K562 (cell line): ENCODE results near the gene ARHGEF10L. TPM values are rescaled to one million over a fixed set of nuclear protein-coding genes. Genes with fewer than 3 reads are reported as not detected.

Experiments used
- ATAC-seq: fragments of 200-7000 bp; cut with Tn5 transposase; 3 replicates; pipeline ENCODE4 v1.9.1; 2020; ENCODE audit warnings: moderate library complexity
- BruUV-seq: library from RNA; stranded (reverse); fragments of 400-500 nt; replicated peaks from 2 replicates; lab custom pipeline; 2021; lab: Mats Ljungman, UMichigan
- CTCF ChIA-PET: fragments of 300-600 bp; formaldehyde crosslinking; extraction: SDS; loops from one replicate; lab custom pipeline; 2021; ENCODE audit warnings: low intra/inter-chr PET ratio; lab: Yijun Ruan, JAX
- POLR2A ChIA-PET: fragments of 300-600, 350-650 bp; sonication (Branson Sonifier 250); formaldehyde crosslinking; extraction: SDS; loops from one replicate; lab custom pipeline; 2021; ENCODE audit warnings: antibody characterized with exemption, inconsistent platforms; lab: Yijun Ruan, JAX
- DNase-seq, 4 experiments: peaks; one replicate each; pipeline versions ENCODE4 v3.0.0 to v3.0.0-alpha.2; 2011 to 2018; ENCODE audit warnings: low spot score in 3 of 4, mixed read lengths in 3 of 4; ENCODE audit errors: extremely low read depth in 1 of 4
- FAIRE-seq: peaks from 2 replicates; lab custom pipeline; 2011; peaks lifted over from hg19 to GRCh38; lab: Jason Lieb, UNC
- H2AFZ ChIP-seq: 2 replicates; pipeline ENCODE4 v1.6.0; 2011; ENCODE audit warnings: low read depth, low read length, control low read depth, inconsistent platforms
- H3K27ac ChIP-seq: fragments of 200-600 bp; 3 replicates; pipeline ENCODE4 v1.8.0; 2011; ENCODE audit warnings: low read depth, mild to moderate bottlenecking, control low read depth, inconsistent platforms, low read length, moderate library complexity, mixed read lengths; ENCODE audit errors: extremely low read depth
- H3K27me3 ChIP-seq, 2 experiments: fragments of 300-600 bp in 1 of 2; 2 replicates in 1 of 2; 3 replicates in 1 of 2; pipeline versions ENCODE4 v1.6.0 to v1.8.0; 2011; ENCODE audit warnings: inconsistent platforms in 2 of 2, low read length in 2 of 2, mild to moderate bottlenecking in 1 of 2, mixed read lengths in 1 of 2, moderate library complexity in 1 of 2; ENCODE audit not compliant: control insufficient read depth in 2 of 2, insufficient read depth in 2 of 2
- H3K36me3 ChIP-seq: fragments of 300-600 bp; 3 replicates; pipeline ENCODE4 v1.8.0; 2011; ENCODE audit warnings: mild to moderate bottlenecking, low read length, inconsistent platforms; ENCODE audit not compliant: control insufficient read depth, insufficient read depth
- H3K4me1 ChIP-seq, 2 experiments: fragments of 200-600 bp in 1 of 2; replicated peaks in 1 of 2; 2 replicates in 1 of 2; 3 replicates in 1 of 2; pipeline versions ENCODE4 v1.5.1 to v1.8.0; 2011; ENCODE audit warnings: inconsistent platforms in 2 of 2, low read length in 2 of 2, mild to moderate bottlenecking in 1 of 2, mixed read lengths in 1 of 2, moderate library complexity in 1 of 2; ENCODE audit not compliant: control insufficient read depth in 2 of 2, insufficient read depth in 2 of 2
- H3K4me2 ChIP-seq: 2 replicates; pipeline ENCODE4 v1.6.1; 2011; ENCODE audit warnings: low read length, control low read depth, inconsistent platforms, mixed read lengths; ENCODE audit not compliant: insufficient read depth
- H3K4me3 ChIP-seq: fragments of 200-600 bp; sonication (generic), shearing (Covaris generic); 2 replicates; pipeline ENCODE4 v1.5.1; 2016; ENCODE audit warnings: control low read depth, inconsistent platforms
- H3K79me2 ChIP-seq: fragments of 200-600 bp; 3 replicates; pipeline ENCODE4 v1.8.0; 2011; ENCODE audit warnings: low read length, inconsistent platforms; ENCODE audit not compliant: control insufficient read depth, insufficient read depth
- H3K9ac ChIP-seq, 2 experiments: 2 replicates each; pipeline versions ENCODE4 v1.6.0 to v1.6.1; 2011; ENCODE audit warnings: low read depth in 2 of 2, low read length in 2 of 2, control low read depth in 1 of 2, inconsistent platforms in 1 of 2, mild to moderate bottlenecking in 1 of 2, mixed read lengths in 1 of 2; ENCODE audit not compliant: insufficient read depth in 1 of 2
- H3K9me1 ChIP-seq: one replicate; pipeline ENCODE4 v1.6.0; 2011; ENCODE audit warnings: inconsistent platforms, mild to moderate bottlenecking, low read length, moderate library complexity; ENCODE audit not compliant: control insufficient read depth, insufficient read depth
- H3K9me3 ChIP-seq: replicated peaks from 2 replicates; pipeline ENCODE4 v1.5.1; 2011; ENCODE audit warnings: low read depth, low read length, inconsistent platforms; ENCODE audit not compliant: control insufficient read depth, insufficient read depth
- H4K20me1 ChIP-seq: replicated peaks from 2 replicates; pipeline ENCODE4 v1.6.1; 2011; ENCODE audit warnings: low read length, inconsistent platforms, mixed read lengths; ENCODE audit not compliant: control insufficient read depth, insufficient read depth
- CXXC5 ChIP-seq: fragments of 250-450 bp; sonication (Bioruptor Pico); IDR thresholded peaks from 2 replicates; pipeline ENCODE4 v1.8.0; 2022; ENCODE audit warnings: inconsistent platforms, mild to moderate bottlenecking, moderate library complexity
- FUS ChIP-seq: fragments of 200-400 bp; formaldehyde crosslinking; optimal IDR thresholded peaks from 2 replicates; pipeline ENCODE3; 2017; ENCODE audit warnings: low read depth, low read length
- HBP1 ChIP-seq: fragments of 450-650 bp; formaldehyde crosslinking; IDR thresholded peaks from 2 replicates; pipeline ENCODE4 v1.4.0; 2022; ENCODE audit warnings: missing genetic modification characterization
- HOXB6 ChIP-seq: fragments of 250-450 bp; sonication (Bioruptor Pico); IDR thresholded peaks from 2 replicates; pipeline ENCODE4 v1.5.1; 2022; ENCODE audit warnings: mild to moderate bottlenecking, borderline replicate concordance
- KAT8 ChIP-seq: fragments of 450-650 bp; IDR thresholded peaks from 2 replicates; pipeline ENCODE4 v1.6.1; 2016; ENCODE audit warnings: low read depth, mild to moderate bottlenecking
- LARP7 ChIP-seq: fragments of 450-650 bp; IDR thresholded peaks from 2 replicates; pipeline ENCODE4 v1.6.1; 2016
- MXI1 ChIP-seq: IDR thresholded peaks from 2 replicates; pipeline ENCODE4 v1.6.1; 2011; ENCODE audit warnings: low read depth, mild to moderate bottlenecking, improper control_type of control experiment, low read length
- RUNX1 ChIP-seq: sonication (generic); IDR thresholded peaks from 2 replicates; pipeline ENCODE4 v1.6.1; 2016; ENCODE audit warnings: antibody characterized with exemption, low read depth
- SUPT5H ChIP-seq: fragments of 450-650 bp; IDR thresholded peaks from 2 replicates; pipeline ENCODE4 v1.6.1; 2016
- TOE1 ChIP-seq, 2 experiments: fragments of 450-650 bp in 1 of 2; sonication (generic) in 1 of 2; formaldehyde crosslinking in 1 of 2; IDR thresholded peaks; 2 replicates each; pipeline versions ENCODE4 v1.7.1 to v1.8.0; 2016 to 2022; ENCODE audit warnings: borderline replicate concordance in 2 of 2, mild to moderate bottlenecking in 2 of 2, antibody characterized with exemption in 1 of 2, inconsistent platforms in 1 of 2, low read depth in 1 of 2, missing genetic modification reagents in 1 of 2, moderate library complexity in 1 of 2
- ZNF589 ChIP-seq: fragments of 200-800 bp; sonication (Bioruptor generic); IDR thresholded peaks from 2 replicates; pipeline ENCODE4 v1.6.1; 2016; ENCODE audit warnings: low read depth, missing genetic modification characterization, missing compliant biosample characterization
- ZNF655 ChIP-seq: fragments of 250-450 bp; sonication (Bioruptor Pico); IDR thresholded peaks from 2 replicates; pipeline ENCODE4 v1.5.0; 2021
- ZNF785 ChIP-seq: fragments of 250-450 bp; sonication (Bioruptor Pico); IDR thresholded peaks from 2 replicates; pipeline ENCODE4 v1.4.0; 2020; ENCODE audit warnings: mild to moderate bottlenecking
- ZSCAN29 ChIP-seq: fragments of 450-650 bp; IDR thresholded peaks from 2 replicates; pipeline ENCODE4 v1.6.1; 2017
- WGBS: fragments of 100-300 bp; shearing (Covaris generic); methylation state at CpG from one replicate; pipeline ENCODE4 v1.1.6; 2016; ENCODE audit warnings: low coverage, mixed read lengths; ENCODE audit not compliant: insufficient coverage; ENCODE audit errors: missing lambda C conversion rate; 5-methylcytosine and 5-hydroxymethylcytosine counted together
- in situ Hi-C: fragments of 300-500 bp; cut with MboI; formaldehyde crosslinking; loops from 4 replicates; pipeline ENCODE4 v1.15.0; 2018; ENCODE audit warnings: inconsistent platforms, mixed read lengths
- intact Hi-C: fragments of 100-400 bp; cut with micrococcal nuclease; formaldehyde crosslinking; loops from 2 replicates; pipeline ENCODE4 v1.14.2; 2022
- polyA plus RNA-seq, 8 experiments: library from polyadenylated mRNA; depleted of rRNA in 4 of 8; stranded (reverse) in 5 of 8; unstranded in 3 of 8; fragments of >200 nt; fragmentation: Nextera tagmentation in 2 of 8; fragmentation: Illumina TruSeq in 1 of 8; extraction: Ambion mirVana in 2 of 8; extraction: Trizol in 1 of 8; gene quantifications; 2 replicates each; pipeline versions ENCODE4 v1.2.1 to v1.2.3, GENCODE V29; 2011 to 2014; ENCODE audit warnings: inconsistent platforms in 1 of 8, missing spikeins in 1 of 8
- total RNA-seq, 7 experiments: library from RNA; depleted of rRNA in 6 of 7; stranded (reverse); fragments of >200 nt in 6 of 7; fragmentation: Illumina TruSeq in 2 of 7; extraction: Trizol in 2 of 7; gene quantifications; 2 replicates each; pipeline versions ENCODE4 v1.2.1 to v1.2.3, GENCODE V29; 2011 to 2021; ENCODE audit warnings: low replicate concordance in 1 of 7
- TF ChIP-seq, protein P1 (sequence below): fragments of 450-650 bp; IDR thresholded peaks from 2 replicates; pipeline ENCODE4 v1.6.1; 2016; ENCODE audit warnings: antibody characterized with exemption
- TF ChIP-seq, protein P2 (sequence below): fragments of 250-450 bp; sonication (Bioruptor Pico); IDR thresholded peaks from 2 replicates; pipeline ENCODE4 v1.9.0; 2021; ENCODE audit warnings: mild to moderate bottlenecking, inconsistent platforms

Gene ARHGEF10L
- total and polyA plus RNA-seq, 9 of the 15 experiments (the other 6 are each of a cell fraction or from before 2014, with no cell fraction given): 0.09 to 0.13 TPM; not detected in 7

DNA sequence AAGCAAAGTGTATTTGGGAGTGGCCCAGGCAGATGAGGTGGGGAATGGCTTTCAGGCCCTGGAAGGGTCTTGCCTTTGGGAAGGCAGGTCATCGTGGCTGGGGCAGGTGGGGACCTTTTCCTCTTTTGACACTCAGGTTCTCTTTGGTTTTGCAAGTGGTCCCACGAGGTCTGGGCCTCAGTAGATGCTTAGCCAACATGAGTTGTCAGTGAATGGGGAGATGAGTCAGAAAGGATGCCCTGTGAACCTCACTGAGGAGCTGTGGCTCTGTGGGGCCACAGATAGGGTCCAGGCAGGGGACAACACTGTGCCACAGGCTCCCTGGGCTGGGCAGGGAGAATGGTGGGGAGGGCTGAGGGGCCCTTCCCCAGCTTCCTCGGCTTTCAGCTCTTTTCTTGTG lies 19.0 kb downstream of the ARHGEF10L start:
- peaks cover 16% of the 10 kb centered on the region; the same call in 1 of the 2 replicates for H4K20me1 ChIP-seq
- ChIA-PET CTCF (no interaction called here), POLR2A (interaction anchor here (0.5 kb wide), 1 partner anchor 23 kb away, joined by 3 read pairs; no protein-coding TSS in a partner anchor)
- no peak for FAIRE-seq
- H3K9me1 ChIP-seq: peaks cover 4% of the 10 kb centered on the region
- no peak overlapping the region for H3K4me3 ChIP-seq
- in situ Hi-C loops: no loop called here
- intact Hi-C loops: no loop called here
- no peaks in the 10 kb centered on the region for H3K9me3 ChIP-seq
- WGBS: 0% methylated on average over 3 of the region's 3 CpGs
- no peaks in the 10 kb centered on the region for H3K36me3 ChIP-seq
- H3K4me2 ChIP-seq: no peak overlapping the region
- H3K9ac ChIP-seq: no peak overlapping the region
- no TSS peak for BruUV-seq
- no peaks in the 10 kb centered on the region for H3K79me2 ChIP-seq
- ATAC-seq: no peak
- no peak for DNase-seq
- no peak overlapping the region for H3K27ac ChIP-seq
- peaks cover 0 to 31% of the 10 kb centered on the region in 2 experiments; a peak in 3 of 5 replicates for H3K27me3 ChIP-seq
- no peaks in the 10 kb centered on the region for H3K4me1 ChIP-seq
- H2AFZ ChIP-seq: no peak overlapping the region
- TF ChIP-seq ZNF589 (CRISPR knock-in tag): no peak
- TF ChIP-seq KAT8: no peak
- TF ChIP-seq FUS: no peak
- TF ChIP-seq, protein P1, sequence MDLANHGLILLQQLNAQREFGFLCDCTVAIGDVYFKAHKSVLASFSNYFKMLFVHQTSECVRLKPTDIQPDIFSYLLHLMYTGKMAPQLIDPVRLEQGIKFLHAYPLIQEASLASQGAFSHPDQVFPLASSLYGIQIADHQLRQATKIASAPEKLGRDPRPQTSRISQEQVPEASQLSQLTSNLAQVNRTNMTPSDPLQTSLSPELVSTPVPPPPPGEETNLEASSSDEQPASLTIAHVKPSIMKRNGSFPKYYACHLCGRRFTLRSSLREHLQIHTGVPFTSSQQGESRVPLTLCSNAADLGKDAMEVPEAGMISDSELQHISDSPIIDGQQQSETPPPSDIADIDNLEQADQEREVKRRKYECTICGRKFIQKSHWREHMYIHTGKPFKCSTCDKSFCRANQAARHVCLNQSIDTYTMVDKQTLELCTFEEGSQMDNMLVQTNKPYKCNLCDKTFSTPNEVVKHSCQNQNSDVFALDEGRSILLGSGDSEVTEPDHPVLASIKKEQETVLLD: no peak
- no peak for TF ChIP-seq SUPT5H
- TF ChIP-seq LARP7: no peak
- TF ChIP-seq HOXB6 (CRISPR knock-in tag): no peak
- TF ChIP-seq, protein P2, sequence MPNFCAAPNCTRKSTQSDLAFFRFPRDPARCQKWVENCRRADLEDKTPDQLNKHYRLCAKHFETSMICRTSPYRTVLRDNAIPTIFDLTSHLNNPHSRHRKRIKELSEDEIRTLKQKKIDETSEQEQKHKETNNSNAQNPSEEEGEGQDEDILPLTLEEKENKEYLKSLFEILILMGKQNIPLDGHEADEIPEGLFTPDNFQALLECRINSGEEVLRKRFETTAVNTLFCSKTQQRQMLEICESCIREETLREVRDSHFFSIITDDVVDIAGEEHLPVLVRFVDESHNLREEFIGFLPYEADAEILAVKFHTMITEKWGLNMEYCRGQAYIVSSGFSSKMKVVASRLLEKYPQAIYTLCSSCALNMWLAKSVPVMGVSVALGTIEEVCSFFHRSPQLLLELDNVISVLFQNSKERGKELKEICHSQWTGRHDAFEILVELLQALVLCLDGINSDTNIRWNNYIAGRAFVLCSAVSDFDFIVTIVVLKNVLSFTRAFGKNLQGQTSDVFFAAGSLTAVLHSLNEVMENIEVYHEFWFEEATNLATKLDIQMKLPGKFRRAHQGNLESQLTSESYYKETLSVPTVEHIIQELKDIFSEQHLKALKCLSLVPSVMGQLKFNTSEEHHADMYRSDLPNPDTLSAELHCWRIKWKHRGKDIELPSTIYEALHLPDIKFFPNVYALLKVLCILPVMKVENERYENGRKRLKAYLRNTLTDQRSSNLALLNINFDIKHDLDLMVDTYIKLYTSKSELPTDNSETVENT (CRISPR knock-in tag): no peak
- no peak for TF ChIP-seq HBP1 (CRISPR knock-in tag)
- TF ChIP-seq MXI1: no peak
- no peak for TF ChIP-seq CXXC5 (CRISPR knock-in tag)
- no peak for TF ChIP-seq RUNX1
- no peak for TF ChIP-seq ZNF785 (CRISPR knock-in tag)
- no peak for TF ChIP-seq ZSCAN29
- TF ChIP-seq TOE1 (IDR thresholded peaks at IDR 0.05; ENCODE audit: borderline replicate concordance): no peak
- TF ChIP-seq TOE1 (CRISPR knock-in tag; IDR thresholded peaks at IDR 0.05; ENCODE audit: borderline replicate concordance, low read depth): no peak
- no peak for TF ChIP-seq ZNF655
